HG02870 (cell line): Measurements from ENCODE around the gene ST7.

Source experiments
- ATAC-seq: cut with Tn5 transposase; IDR thresholded peaks from one replicate; pipeline ENCODE4 v1.9.1; 2021; ENCODE audit warnings: mild to moderate bottlenecking, moderate library complexity; ENCODE audit not compliant: unreplicated experiment

The ST7 gene

DNA sequence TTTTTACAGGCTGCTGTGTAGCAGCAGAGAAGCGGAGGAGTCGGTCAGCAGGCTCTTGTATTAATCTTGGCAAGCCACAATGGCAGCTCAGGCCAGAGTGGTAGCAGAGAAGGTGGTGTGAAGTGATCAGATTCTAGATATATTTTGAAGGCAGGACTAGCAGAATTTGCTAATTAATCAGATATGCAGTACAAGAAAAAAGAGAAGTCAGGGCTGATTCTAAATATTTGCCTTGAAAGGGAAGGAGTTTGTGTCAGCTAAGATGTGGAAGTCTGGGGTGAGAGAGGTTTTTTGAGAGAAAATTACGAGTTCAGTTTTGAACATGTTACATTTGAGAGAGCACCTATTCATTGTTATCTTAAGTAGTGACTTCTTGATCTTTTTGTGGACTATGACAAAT lies 193.2 kb downstream of the ST7 start:
- no peak for ATAC-seq

DNA sequence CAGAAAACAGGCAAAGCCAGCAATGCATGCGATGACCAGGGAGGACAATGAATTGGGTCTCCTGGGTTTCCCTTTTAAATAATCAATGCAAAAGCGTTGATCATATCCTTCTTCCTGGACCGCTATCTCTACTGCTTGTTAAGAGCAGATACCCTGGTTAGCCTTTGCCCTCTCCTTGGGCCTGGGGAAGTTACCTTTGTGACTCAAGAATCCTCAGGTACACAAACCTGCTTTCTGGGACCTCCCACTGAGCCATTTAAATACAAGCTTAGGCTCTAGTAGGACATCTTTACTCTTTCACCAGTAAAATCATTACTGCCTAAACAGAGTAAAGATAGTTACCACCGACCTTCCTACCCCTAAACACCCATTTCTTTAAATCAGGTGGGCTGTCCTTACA lies 195.7 kb downstream of the ST7 start:
- ATAC-seq: no peak

DNA sequence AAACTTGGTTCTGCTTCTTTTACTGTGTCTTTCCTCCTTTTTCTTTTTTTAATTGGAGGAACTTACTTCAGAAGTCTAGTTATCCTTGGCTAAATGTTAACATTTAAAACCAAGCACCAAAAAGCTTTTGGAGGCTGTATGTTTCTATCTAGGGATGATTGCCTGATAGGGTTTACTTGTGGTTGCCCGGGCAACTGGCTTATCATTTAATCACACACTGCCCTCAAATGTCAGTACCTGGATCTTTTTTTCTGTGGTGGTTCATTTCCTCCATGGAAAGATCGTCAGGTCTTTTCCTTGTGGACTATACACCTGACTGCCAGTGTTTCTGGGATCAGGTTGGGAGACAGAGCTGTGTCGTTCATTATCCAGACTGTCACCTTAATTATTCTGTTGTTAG lies 196.4 kb downstream of the ST7 start:
- no peak for ATAC-seq

DNA sequence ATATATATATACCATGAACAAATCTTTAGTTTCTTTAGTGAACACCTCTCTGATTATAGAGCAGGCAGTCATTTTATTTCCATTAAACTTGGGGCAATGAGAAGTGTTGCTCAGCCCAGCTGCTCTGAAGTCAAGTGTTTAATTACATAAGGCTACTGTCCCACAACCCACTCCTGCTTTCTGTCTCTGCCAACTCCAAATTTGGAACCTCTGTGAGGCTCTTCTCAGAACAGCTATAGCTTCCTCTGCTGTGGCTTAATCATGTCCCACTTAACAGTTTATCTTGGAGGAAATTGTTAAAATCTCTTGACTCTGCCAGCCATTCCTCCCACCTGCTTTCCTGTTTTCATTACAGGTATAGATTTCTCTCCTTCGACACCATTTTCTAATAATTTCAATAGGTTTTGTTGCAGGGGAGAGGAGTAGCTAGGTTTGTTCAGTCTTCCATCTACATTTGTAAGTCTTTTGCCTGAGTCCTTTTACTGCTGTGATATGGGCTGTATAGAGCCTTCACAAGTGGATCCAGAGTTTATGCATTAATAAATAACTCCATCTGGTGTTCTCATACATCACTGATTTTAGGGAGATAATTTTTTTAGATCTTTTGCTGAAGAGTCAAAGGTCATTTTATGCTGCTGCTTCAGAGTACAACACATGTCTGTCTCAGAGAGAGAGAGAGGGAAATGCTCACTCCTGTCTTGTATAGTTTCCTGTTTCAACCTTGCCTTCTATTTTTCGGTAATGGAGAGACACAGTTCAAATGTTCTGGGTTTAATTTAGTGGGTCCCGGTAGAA lies 199.1 kb downstream of the ST7 start:
- ATAC-seq: no peak

DNA sequence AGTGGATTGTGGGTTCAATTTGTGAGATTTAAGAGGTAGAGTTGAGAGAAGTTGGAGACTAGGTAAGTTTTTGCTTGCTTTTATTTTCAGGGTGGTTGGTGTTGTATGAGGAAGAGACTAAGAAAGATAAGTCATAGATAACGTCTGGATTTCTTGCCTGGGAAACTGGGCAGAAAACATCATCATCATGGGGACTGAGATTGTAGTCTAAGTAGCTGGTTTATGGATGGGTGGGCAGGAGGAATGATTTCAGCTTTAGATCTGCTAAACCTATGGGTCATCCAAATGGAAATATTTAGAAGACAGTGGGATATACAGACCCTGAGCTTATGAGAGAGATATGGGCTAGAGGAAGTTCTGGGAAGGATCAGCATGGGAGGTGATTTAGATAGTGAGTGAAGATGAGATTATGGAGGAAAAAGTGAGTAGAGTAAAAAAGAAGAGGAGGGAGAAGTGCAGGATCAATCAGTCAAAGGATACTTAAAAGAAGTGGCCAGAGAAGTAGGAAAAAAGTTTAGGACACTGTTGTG lies 199.8 kb downstream of the ST7 start:
- ATAC-seq: no peak

DNA sequence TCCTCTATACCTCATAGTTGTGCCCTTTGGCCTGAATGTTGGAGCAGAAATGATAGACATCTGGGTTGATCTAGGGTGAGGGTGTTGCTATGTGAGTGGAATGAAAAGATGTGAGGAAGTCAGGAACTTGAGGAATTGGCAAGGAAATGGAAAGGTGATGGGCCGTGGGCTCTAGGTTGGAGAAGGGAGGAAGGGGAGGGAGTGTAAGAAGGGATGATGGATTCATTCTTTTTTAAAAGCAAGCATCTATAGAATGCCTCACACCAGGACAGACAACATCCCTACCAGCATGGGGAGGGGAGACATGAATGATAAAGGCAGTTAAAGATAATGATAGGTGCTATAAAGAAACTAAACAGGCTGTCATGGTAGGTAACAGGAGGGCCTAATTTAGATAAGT lies 201.4 kb downstream of the ST7 start:
- no peak for ATAC-seq

DNA sequence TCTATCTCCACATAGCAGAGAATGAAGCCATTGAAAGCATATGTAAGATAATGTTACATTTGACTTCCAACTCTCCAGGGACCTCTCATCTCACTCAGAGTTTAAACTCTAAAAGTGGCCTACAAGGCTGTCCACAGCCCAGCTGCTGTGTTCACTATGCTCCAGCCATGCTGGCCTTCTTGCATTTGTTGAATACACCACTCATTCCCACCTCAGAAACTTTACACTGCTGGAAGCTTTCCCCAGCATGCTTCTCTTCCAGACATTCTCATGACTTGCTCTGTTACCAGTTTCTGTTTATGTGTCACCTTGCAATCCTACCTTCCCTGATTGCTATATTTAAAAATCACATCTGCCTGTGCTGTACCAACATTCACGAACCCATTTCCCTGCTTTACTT lies 202.4 kb downstream of the ST7 start:
- ATAC-seq: no peak

DNA sequence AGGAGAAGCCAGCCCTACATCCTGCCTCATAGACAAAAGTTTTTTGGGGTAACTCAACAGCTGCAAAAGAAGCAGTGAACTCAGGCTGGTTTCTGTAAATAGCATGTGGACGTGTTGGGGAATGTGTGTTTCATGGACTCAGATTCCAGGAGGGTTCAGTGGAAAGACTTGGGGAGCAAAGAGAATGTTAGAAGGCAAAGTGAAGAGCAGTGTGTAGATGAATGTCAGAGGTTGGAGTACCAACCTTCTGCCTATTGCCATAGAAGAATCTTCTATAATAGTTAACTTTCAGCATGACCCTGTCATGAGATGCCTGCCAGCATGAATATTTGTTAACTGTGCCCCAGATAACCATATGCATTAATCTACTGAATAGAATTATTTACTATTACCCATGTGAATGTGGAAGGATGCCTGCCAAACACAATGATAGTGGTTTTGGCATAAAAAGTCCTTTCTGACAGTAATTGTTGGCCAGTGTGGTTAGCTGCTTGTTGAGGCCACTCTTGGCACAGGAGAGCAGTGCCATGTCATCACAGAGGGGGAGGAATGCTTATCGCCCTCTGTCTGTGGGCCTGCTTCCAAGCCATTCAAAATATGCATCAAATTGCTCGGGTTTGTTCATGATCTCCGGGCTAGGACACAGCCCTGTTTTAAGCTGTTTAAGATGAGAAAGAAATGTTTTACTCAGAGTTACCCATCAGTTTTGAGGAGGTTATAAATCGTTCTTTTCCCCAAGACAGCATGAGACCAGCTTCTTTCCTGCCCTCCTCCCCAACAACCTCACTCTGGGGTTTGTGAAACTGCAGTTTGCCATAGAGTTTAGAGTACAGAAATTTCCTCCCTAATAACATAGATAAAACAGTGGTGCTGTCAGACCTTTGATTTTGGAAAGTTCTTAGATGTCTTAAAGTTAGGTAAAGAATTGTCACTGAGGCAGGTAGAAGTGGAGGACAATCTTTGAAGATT lies 204.2 kb downstream of the ST7 start:
- ATAC-seq: no peak

DNA sequence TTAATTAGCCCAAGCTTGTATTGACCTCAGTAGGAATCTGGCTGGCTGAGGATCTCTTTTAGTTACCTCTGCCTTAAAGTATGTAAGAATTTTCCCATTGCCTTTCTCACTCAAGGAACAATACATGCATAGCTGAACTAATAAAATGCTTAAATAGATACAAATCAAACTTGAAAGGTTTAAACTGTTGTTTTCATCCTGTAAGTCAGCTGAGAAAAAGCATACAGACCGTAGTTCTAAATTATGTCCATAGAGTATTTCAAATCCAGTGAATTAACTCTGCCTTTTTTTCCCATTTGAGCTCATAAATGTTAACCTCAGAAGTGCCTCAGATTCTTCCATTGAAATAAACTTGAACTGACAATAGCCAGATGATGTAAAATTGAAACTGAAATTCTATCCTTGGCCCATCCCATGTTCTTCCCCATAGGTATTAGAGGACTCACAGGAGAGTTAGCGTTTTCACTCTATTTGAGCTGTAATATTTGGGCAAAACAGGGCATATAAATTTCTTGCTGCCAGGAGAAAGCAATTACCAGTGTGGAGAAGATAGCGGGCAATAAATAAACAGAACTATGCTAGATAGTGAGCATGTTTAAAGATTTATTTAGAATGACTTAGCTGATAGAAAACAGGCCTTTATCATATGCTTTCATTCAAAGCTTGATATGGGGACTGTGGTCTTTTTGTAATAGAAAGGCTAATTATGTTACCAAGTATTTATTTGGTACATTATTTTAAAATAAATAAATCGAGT lies 205.8 kb downstream of the ST7 start:
- ATAC-seq: no peak

DNA sequence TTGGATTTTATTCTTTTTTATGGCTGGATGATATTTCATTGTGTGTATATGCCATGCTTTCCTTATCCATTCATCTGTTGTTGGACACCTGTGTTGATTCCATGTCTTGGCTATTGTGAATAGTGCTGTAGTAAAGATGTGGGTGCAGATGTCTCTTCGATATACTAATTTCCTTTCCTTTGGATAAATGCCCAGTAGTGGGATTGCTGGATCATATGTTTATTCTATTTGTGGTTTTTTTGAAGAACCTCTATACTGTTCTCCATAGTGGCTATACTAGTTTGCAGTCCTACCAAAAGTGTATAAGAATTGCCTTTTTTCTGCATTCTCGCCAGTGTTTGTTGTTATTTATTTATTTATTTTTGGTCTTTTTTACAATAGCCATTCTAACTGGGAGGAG lies 209.8 kb downstream of the ST7 start:
- no peak for ATAC-seq

DNA sequence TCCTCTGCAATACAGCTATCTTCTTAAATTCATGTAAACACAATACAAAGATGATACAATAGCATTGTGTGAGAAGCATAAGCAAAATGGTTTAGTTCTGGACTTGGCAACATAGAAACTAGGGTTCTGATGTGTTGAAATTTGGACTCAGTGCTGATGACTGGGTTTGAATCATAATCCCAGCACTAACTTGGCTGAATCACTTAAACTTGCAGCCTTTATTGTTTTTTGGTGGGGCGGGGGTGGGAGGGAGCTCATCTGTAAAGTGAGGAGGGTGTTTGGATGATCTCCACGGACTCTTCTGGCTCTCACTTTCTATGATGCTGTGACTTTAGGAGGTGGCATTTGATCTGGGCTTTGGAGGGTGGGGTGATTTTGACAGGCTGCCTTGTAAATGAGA lies 211.3 kb downstream of the ST7 start:
- ATAC-seq: no peak

DNA sequence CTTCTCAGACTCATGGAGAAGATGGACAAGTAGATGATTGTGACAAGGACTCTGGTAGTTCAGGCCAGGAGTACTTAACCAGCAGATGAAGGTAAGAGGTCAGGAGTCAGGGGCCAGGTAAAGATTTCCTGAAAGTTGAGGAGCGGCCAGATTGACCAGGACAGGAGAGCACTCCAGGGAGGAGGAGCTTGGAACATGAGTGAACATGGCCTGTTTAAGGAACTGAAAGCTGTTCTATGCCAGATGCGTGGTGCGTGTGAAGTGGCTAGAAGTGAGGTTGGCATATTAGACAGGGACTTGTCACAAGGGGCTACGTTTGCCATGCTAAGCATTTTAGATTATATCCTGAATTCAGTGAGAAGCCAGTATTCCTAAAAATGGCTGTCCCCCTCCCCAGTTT lies 212.4 kb downstream of the ST7 start:
- peak; percentile 68 for ATAC-seq

DNA sequence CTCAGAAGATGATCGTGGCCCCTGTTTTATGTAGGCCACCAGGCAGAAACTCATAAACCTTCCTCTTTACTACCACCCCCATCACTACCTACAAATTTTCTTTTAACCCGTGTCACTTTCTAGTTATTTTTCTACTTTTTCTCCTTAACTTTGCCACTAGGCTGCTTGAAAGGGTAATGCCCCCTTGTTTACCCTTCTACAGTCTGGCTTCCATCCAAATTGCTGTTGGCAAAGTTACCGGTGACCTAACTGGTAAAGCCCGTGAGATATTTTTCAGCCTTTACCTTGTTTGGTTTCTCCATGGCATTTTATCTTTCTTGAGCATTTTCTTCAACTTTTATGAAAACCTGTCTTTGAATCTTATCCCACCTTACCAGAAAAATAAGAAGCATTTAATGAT lies 216.6 kb downstream of the ST7 start:
- ATAC-seq: no peak

DNA sequence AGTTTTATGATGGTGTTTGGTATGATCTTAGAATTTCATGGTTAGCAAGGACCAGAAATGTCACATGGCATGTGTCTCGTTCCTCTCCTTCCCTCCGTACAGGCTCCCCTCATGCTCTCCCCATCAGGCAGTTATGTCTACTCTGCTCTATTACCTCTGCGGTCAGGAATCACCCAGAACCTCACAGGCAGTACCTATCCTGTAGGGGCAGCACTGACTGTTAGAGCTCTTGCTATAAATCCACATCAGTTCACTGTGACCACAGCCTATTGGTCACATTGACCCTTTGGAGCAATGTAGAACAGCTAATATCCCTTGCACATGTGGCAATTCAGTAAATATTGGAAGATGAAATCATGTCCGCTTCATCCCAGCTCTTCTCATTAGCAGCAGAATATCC lies 217.8 kb downstream of the ST7 start:
- no peak for ATAC-seq

DNA sequence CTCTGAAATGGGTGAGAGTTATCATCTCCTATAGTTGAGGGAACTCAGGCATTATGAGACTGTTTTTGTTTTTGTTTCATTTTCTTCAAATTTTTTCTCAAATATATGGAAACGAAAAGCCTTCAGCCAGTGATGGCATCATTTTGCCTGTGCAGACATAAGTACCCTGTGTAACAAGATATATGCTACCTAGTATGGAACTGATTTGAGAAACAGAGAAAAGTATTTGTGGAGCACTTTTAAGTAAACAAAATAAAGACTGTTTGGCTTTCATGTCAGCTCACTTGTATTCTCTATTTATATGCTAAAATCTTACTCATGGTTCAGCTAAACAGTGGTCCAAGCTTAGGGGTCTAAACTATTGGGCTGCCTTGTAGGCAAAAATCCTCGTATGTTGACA lies 219.0 kb downstream of the ST7 start:
- no peak for ATAC-seq

DNA sequence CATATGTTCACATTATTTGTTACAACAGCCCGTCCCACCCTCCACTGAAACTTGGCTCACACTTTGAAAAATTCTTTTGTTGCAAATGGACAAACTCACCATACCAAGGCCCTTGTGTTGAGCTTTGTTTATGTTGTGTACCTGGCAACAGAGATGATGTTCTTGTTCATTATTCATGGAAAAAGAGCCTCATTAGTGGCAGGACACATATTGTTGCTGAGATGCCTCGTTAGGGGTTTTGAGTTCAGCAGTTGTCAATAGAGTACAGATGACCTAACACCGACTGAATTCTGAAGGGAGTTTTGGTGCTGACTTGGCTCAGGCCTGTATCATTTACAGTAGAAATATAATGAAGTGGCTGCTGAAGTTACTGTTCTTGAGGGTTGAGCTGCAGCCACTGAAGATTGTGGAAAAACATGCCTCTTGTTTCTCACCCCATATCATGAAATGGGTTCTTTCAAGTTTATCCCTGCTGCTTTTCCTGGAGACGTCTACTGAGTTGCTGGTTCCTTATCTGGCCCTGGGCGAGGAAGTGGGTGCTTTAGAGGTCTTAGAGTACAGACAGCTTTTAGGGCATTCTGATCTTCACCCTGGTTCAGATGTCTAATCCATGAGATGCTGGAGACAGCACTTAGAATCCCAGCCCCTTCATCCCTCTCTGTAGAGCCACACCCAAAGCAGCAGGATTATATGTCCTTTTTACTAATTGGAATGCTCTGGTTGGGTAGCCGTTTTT lies 219.9 kb downstream of the ST7 start:
- ATAC-seq: no peak

DNA sequence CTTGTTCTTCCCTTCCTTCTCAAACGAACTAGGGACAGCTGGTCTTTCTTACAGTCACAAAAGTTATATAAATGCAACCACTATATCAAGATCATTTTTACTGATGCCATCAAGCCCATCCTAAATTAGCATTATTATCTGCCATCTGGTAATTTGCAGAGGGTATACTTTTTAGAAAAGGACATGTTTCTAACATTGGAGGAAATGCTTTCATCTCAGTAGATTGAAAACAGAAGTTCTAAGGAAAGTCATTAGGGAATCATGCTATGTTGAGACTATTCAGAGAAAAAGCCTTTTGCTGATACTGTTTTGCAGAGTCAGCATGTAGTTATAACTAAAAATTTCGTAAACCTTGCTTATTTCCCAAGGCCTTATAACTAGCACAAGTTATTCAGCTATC lies 222.9 kb downstream of the ST7 start:
- ATAC-seq: no peak

DNA sequence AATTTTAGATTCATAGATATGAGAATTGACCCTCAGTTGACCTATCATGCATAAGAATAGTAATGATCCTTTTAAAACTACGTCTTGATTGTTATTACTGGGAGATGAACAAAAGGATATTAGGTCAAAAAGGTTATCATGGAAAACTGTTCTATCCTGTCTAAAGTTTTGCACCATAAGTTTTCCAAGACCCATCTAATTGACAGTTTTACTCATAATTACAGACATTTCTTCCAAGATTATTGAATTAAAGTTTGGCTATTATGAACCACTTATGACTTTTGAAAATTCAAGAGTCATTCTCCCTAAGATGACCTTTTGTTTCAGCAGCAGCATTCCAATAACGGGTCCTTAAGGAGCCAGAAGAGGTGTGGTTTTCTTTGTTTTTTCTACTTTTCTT lies 225.3 kb downstream of the ST7 start:
- no peak for ATAC-seq

DNA sequence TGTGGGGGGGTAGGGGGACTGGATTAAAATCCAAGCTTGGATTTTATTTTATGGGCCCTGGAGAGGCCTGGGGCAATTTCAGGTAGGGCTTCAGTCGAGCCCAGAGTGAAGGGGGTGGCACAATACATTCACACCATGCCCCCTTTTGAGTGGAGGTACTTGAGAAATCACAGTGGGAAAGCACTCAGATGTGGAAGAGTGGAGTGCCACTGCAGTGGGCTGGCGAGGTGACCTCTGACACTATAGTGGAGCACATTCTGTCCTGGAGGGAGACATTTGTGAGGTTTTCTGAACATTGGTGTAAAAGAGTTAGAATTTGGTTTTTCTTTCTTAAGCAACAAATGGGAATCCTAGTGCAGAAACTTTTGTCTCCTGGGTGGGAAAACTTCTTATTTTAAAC lies 226.4 kb downstream of the ST7 start:
- ATAC-seq: no peak

DNA sequence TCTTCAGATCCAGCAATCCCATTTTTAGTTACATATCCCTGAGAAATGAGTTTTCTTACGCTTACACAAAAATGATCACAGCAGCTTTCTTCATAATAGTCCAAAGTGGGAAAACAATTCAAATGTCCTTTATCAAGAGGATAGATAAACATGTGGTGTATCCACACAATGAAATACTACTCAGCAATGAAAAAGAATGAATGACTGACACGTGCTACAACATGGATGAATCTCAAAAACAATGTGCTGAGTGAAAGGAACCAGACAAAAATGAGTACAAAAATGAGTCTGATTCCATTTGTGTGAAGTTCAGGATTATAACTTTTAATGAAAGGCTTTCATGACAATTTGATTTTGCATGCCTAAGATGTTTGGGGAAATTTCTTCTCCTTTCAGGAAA lies 230.4 kb downstream of the ST7 start:
- ATAC-seq: no peak

DNA sequence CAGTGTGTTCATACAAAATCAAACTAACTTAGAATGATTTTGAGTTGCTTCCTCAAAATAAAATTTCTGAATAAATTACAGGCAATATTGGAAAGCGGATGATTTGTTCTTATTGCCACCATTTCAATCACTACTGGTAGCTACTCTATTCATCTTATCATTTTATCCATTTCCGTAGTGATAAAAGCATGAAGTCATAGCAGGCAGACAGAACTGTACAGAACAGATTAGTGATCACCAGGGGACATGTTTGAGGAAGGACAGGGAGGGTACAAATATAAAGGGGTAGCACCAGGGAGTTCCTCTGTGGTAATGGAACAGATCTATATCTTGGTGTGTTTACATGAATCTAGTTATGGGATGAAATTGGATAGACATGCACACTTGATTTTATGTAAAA lies 231.1 kb downstream of the ST7 start:
- ATAC-seq: no peak
